GM10847 (cell line): ENCODE data around the gene AMACR.

Experiments used
- POLR2A ChIP-seq: IDR thresholded peaks from 2 replicates; pipeline ENCODE4 v1.6.1; 2011; ENCODE audit not compliant: insufficient read length; ENCODE audit errors: extremely low read depth

The AMACR gene

DNA sequence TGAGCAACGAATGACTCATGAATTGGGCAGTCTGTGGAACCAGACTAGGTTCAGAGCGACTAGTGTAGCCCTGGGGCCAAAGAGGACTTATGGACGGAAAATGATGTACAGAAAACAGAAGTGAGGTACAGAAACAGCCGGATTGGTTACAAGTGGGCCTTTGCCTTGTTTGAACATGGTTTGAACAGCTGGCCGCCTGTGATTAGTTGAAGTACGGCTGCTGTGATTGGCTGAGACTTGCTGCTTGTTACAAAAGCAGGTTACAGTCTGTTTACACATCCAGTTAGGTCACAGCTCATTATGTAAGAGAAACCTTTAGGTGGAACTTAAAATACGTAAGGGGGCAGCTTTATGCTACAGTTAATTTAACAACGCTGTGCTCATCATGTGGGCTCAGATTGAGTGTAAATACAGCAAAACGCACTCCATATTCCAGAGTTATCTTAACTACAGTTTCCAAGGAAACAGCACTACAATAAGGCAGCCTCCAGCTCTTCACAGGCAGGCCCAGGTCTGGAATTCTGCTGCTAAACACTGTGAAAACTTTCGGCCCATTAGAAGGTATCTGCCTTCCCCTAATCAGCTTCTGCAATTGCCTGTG lies 6.5 kb downstream of the AMACR start:
- TF ChIP-seq POLR2A: no peak

- TF ChIP-seq POLR2A: no peak
Measured at GRCh38 chr5:33999978-34000377, 7.9 kb downstream of the AMACR start.

GRCh38 chr5:33997331-33997983 lies 10.4 kb downstream of the AMACR start:
- TF ChIP-seq POLR2A: no peak

DNA sequence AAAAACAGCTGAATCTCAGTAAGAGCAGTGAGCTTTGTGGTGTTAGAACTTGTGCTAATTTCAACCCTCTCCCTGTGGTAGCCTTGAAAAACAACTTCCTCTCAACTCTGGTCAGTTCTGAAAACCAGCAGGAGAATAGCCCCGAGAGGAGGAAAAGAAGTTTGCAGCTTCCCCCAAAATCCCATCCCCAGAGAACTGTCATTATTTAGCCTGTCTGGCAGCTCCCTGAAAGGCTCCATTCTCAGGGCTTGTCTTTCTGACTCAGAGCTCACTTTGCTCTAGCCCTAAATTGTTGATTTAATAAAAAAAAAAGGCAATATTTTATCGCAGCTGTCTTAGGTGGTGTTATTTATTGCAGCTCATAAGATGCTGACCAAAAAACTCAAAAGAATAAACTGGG lies 12.0 kb downstream of the AMACR start:
- TF ChIP-seq POLR2A: no peak

- no peak for TF ChIP-seq POLR2A
Measured at GRCh38 chr5:33994845-33995244, 13.0 kb downstream of the AMACR start.

DNA sequence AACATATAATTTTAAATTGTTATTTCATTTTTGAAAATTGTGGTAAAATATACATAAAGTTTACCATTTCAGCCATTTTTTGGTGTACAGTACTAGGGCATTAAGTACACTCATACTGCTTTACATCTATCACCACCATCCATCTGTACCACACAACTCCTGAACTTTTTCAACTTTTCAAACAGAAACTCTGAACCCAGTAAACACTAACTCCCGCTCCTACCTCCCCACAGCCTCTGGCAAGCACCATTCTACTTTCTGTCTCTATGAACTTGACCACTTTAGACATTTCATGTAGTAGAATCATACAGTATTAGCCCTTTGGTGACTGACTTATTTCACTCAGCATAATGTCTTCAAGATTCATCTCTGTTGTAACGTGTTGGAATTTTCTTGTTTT lies 15.0 kb downstream of the AMACR start:
- no peak for TF ChIP-seq POLR2A

DNA sequence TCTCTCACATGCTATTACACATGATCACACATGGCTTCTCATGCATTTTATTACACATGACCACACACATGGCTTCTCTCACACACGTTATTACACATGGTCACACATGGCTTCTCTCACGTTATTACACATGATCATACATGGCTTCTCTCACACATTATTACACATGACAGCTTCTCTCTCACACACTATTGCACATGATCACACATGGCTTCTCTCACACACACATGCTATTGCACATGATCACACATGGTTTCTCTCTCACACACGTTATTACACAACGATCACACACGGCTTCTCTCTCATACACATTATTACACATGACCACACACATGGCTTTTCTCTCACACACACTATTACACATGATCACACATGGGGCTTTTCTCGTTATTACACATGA lies 22.4 kb downstream of the AMACR start:
- no peak for TF ChIP-seq POLR2A

DNA sequence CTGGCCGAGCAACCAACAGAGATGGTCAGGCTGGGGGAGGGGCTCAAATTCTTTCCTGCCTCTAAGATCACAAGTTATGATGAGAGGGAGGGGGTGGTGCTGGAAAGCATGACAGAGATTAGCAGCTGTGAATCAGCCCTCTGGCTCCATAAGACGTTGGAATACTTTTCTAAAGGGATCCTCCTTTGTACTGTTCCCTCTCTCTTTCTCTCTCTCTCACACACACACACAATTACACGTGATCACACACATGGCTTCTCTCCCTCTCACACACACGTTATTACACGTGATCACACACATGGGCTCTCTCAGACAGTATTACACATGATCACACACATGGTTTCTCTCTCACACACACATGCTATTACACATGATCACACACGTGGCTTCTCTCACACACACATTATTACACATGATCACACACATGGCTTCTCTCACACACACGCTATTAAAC lies 23.2 kb downstream of the AMACR start, which contains the start of gene SLC45A2:
SLC45A2 (minus strand) TSS at position 23 of the 454 bp plus-strand sequence. CDS start 110 bp downstream, outside the sequence.
- no peak for TF ChIP-seq POLR2A

- no peak for TF ChIP-seq POLR2A
Measured at GRCh38 chr5:33984178-33984577, 23.7 kb downstream of the AMACR start.

DNA sequence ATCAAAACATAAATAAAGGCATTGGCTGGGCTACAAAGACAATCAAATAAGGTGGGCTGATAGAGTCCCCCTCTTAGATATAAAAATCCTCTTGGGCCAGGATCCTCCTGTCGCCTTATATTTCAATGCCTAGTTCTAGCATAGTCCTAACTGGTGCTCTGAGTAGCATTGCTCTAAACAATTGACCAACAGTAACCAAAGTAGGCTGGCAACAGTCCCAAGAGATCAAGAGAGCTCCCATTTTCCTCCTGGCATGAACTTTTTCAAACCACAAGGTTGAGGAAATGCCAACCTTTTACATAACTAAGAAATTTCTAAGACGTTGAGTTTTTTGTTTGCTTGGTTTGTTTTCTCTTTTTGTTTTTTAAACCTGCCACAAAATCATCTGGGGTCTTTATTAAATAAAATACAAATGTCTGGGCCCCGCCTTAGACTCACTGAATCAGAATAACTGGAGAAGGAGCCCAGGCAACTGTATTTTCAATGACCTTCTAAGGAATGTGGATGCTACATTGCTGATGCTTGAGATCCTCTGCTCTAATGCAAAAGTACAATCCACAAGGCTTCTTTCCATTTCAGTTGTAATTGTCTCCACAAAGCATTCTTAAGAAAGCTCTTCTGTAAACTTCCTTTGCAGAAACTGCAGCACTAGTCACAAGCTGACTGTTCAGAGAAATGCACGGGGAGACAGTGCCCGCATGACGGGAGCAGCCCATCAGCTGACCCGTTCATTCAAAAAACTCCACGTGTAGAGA lies 26.3 kb downstream of the AMACR start:
- TF ChIP-seq POLR2A: no peak

- TF ChIP-seq POLR2A: no peak
Measured at GRCh38 chr5:33980030-33980429, 27.8 kb downstream of the AMACR start.

DNA sequence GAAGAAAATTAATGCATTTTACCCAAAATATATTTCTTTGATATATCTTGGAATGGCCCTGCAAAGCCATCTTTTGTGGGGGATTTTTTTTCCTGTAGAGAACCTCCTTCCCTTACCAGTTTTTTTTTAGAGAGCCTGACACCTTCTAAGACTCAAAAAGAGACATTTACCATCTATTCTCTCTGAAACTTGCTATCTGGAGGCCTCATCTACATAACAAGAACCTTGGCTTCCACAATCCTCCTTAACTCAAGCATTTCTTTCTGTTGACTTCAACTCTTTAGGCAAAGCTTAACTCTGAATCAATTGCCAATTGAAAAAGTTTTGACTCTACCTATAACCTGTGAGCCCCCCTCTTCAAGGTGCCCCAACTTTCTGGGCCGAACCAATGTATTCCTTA lies 29.5 kb downstream of the AMACR start:
- TF ChIP-seq POLR2A: no peak

DNA sequence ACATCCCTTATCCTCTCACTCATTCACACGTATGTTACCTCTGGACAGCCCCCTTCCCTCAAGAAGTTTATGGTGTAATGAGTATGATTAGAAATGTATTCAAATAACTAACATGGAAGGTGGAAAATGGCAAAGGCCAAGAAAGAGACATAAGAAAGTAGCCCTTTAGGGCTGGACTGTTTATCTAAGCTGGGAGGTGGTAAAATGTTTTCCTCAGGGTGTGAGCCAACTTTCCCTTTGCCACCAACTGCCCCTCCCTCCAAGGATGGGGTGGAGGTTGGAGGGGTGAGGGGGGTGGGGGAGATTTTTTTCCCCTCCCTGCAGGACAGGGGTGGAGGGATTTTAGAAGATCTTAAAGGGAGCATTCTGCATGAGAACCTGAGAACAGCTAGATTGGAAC lies 31.5 kb downstream of the AMACR start:
- TF ChIP-seq POLR2A: no peak

- TF ChIP-seq POLR2A: no peak
Measured at GRCh38 chr5:33975852-33976251, 32.0 kb downstream of the AMACR start.

DNA sequence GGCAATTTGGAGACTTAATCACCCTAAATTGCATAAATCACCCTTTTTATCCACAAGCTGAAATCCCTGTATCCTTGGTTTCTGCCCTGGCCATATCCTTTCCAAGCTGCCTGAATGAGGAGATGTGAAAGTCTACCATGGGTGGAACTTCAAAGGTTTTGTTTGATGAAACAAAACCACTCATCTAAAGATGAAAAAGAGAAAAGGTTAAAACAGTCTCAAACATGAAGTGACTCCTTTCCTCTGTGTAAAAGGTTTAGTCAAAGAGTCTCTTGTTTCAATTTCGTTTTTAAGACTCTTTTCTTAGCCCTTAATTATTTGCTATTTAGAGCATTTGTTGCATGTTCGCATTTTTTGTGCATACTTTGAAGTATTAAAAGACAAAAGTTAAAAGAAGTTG lies 34.6 kb downstream of the AMACR start:
- TF ChIP-seq POLR2A: no peak

DNA sequence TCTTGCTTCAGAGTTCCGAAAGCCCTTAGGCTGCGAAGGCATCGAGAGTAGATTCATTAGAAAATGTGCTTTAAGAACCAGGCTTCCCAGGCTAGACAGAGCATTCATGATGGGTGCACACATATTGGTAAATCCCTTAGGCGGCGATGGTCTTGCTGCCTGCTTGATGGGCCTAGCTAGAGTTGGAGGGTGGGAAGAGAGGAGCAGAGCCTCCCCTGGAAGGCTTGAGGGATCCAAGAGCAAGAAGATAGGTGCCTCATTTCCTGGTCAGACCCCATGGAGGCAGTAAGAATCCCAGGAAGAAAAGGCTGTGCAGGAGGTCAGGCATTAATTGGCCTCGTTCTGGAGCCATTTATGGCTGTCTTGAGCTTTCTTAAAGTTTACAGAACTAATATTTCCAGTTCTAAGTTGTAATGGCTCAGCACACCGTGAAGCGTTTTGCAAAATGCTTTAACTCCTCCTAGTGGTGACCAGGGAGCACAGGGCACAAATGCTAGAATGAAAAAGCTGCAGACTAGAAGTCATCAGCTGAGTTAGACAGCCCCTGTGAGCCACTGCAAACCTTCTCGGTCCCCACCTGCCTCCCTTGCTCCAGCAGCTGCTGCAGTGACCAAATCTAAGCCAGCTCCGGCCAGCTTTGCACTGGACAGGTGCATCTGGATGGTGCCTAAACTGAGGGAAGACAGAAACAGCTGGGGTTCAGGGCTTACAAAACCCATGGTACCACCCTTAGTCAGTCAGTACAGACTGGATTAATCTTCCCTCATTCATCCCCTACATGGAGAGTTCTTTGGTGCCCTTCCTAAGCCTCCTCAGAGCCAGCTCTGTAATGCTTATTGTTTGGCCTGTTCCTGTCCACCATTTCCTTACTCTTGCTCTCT lies 38.0 kb downstream of the AMACR start:
- TF ChIP-seq POLR2A: no peak
